Gastroesophageal sphincter (tissue), 4 donors: Measurements from ENCODE around the gene GFOD2. TPM values are rescaled to one million over a fixed set of nuclear protein-coding genes. Genes with fewer than 3 reads are reported as not detected.
"Not testable (repeated sequence)": the region's sequence is repeated elsewhere in the genome, so short reads cannot be mapped to it uniquely, and the experiment has no call there.

Source experiments
- ATAC-seq: fragments of 150-250 bp; one replicate; pipeline ENCODE4 v1.9.1; 2016; ENCODE audit warnings: mild to moderate bottlenecking, moderate library complexity
- H3K27ac ChIP-seq, 4 donors: fragments of 200-600 bp; sonication (generic) in 3 of 4; 1 replicate in 3 of 4; 2 replicates in 1 of 4; pipeline ENCODE4 v1.5.1; 2016 to 2019
- H3K27me3 ChIP-seq: fragments of 200-600 bp; sonication (generic); one replicate; pipeline ENCODE4 v1.5.1; 2019
- H3K36me3 ChIP-seq, 2 donors: fragments of 200-600 bp; sonication (generic); one replicate each; pipeline ENCODE4 v1.5.1; 2019; ENCODE audit warnings: control low read depth in 1 of 2
- H3K4me1 ChIP-seq, 3 donors: fragments of 200-600 bp; sonication (generic); 1 replicate in 2 of 3; 2 replicates in 1 of 3; pipeline ENCODE4 v1.5.1; 2016 to 2019; ENCODE audit warnings: control low read depth in 2 of 3
- H3K4me3 ChIP-seq, 2 donors: fragments of 200-600 bp; sonication (generic); one replicate each; pipeline ENCODE4 v1.5.1; 2019; ENCODE audit warnings: mild to moderate bottlenecking in 1 of 2, moderate library complexity in 1 of 2
- H3K9me3 ChIP-seq, 3 donors: fragments of 200-600 bp; sonication (generic); one replicate each; pipeline ENCODE4 v1.5.1; 2017 to 2019; ENCODE audit warnings: control low read depth in 2 of 3
- EP300 ChIP-seq: sonication (generic); formaldehyde crosslinking; IDR thresholded peaks from one replicate; pipeline ENCODE4 v1.6.1; 2017; ENCODE audit warnings: antibody characterized with exemption, mild to moderate bottlenecking
- POLR2A ChIP-seq, 2 donors: fragments of 450-650 bp; IDR thresholded peaks; one replicate each; pipeline ENCODE4 v1.6.1; 2017; ENCODE audit warnings: antibody characterized with exemption in 2 of 2, mild to moderate bottlenecking in 2 of 2, moderate library complexity in 1 of 2
- POLR2AphosphoS5 ChIP-seq: sonication (generic); formaldehyde crosslinking; IDR thresholded peaks from one replicate; pipeline ENCODE4 v1.6.1; 2017; ENCODE audit warnings: antibody characterized with exemption
- WGBS, 2 donors: methylation state at CpG; one replicate each; pipeline ENCODE4 v1.1.5; 2018; ENCODE audit warnings: low coverage in 1 of 2; 5-methylcytosine and 5-hydroxymethylcytosine counted together
- total RNA-seq, 4 donors: library from RNA; depleted of rRNA; stranded (reverse); fragments of >200 nt; gene quantifications; one replicate each; pipeline ENCODE4 v1.1.0, GENCODE V29; 2016
- TF ChIP-seq, protein P1 (sequence below), 4 experiments: fragments of 200-600 bp in 2 of 4; fragments of 450-650 bp in 2 of 4; sonication (generic) in 1 of 4; IDR thresholded peaks; one replicate each; pipeline ENCODE4 v1.5.1; 2017 to 2019; ENCODE audit warnings: antibody characterized with exemption in 4 of 4, mild to moderate bottlenecking in 2 of 4, moderate library complexity in 2 of 4

GFOD2 gene
- total RNA-seq, 4 donors from 2014 or later, result 16.3 to 24.9 (median 20.1) TPM

DNA sequence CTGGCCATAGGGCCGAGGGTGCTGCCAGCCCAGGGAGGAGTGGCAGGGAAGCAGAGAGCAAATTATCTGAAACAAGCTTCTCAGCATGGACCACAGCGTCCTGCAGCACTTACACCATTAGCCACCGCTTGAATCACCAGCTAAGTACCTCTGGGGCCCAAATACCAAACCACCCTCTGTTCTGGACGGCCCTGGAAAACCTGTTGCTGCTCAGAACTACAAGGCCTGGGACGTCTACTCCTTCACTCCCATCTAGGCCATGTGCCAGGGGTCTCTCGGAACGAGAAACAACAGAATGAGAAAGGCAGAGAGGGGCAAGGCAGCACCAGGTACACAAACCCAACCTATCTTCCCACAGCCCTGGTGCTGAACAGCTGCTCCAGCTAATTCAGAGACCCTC is 39.9 kb upstream of the GFOD2 start:
- WGBS, 2 donors, result 40 to 88% methylated on average over 1 to 2 of the region's 7 CpGs
- Histone ChIP-seq H3K27me3 (no peaks in the 10 kb centered on the region), H3K9me3 (no peaks in the 10 kb centered on the region), H3K4me3 (no peak overlapping the region), H3K27ac (no peak overlapping the region), H3K36me3 (peaks cover 0 to 39% of the 10 kb centered on the region in 2 donors), H3K4me1 (no peaks in the 10 kb centered on the region)
- TF ChIP-seq, protein P1, sequence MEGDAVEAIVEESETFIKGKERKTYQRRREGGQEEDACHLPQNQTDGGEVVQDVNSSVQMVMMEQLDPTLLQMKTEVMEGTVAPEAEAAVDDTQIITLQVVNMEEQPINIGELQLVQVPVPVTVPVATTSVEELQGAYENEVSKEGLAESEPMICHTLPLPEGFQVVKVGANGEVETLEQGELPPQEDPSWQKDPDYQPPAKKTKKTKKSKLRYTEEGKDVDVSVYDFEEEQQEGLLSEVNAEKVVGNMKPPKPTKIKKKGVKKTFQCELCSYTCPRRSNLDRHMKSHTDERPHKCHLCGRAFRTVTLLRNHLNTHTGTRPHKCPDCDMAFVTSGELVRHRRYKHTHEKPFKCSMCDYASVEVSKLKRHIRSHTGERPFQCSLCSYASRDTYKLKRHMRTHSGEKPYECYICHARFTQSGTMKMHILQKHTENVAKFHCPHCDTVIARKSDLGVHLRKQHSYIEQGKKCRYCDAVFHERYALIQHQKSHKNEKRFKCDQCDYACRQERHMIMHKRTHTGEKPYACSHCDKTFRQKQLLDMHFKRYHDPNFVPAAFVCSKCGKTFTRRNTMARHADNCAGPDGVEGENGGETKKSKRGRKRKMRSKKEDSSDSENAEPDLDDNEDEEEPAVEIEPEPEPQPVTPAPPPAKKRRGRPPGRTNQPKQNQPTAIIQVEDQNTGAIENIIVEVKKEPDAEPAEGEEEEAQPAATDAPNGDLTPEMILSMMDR (IDR thresholded peaks at IDR 0.05), result no peak
- TF ChIP-seq EP300, result no peak
- no peak for TF ChIP-seq POLR2AphosphoS5
- no peak for TF ChIP-seq POLR2A (IDR thresholded peaks at IDR 0.05)
- no peak for ATAC-seq

DNA sequence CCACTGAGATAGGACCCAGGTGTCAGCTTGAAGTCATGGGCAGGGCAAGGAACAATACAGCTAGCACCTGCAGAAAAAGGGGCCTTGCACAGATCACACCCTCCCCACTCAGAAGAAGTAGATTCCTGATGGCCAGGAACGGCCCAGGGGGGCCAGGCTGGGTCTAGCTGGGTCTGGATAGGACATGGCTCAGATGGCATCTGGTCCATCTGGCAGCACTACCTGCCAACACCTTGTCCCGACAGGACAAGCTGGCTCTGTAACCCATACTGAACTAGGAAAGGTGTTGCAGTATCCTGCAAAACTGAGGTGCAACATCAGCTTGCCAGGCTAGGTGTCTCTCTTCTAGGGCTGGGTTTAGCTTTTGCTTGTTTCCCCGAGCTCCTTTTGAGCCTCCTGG is 38.9 kb upstream of the GFOD2 start:
- Histone ChIP-seq H3K4me1 (no peaks in the 10 kb centered on the region), H3K27ac (no peak overlapping the region), H3K4me3 (no peak overlapping the region), H3K36me3 (peaks cover 0 to 38% of the 10 kb centered on the region in 2 donors), H3K27me3 (no peaks in the 10 kb centered on the region), H3K9me3 (no peaks in the 10 kb centered on the region)
- WGBS, 2 donors, result 75% methylated on average over 2 of the region's 3 CpGs; no CpG with 5 or more reads in 1 of the 2 donors
- TF ChIP-seq, protein P1 (IDR thresholded peaks at IDR 0.05), result no peak
- TF ChIP-seq POLR2A (IDR thresholded peaks at IDR 0.05) (no peak), EP300 (no peak), POLR2AphosphoS5 (no peak)
- ATAC-seq, result no peak

DNA sequence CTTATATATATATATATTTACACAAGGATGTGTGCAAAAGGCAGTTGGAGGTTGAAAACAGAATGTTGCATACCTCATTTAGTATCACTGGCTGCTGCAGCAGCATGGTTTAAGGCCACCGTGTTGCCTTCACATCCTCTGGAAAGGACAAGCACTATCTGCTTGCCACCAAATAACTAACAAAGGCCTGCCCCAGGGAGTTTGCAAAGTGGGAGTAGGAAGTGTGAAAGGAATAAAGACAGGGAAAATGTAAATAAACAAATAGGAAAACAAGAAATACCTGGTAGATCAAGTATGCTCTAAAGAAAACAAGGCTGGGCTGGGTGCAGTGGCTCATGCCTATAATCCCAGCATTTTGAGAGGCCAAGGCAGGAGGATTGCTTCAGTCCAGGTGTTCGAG is 33.5 kb upstream of the GFOD2 start:
- H3K27ac ChIP-seq, result no peak overlapping the region
- no peaks in the 10 kb centered on the region for H3K27me3 ChIP-seq
- H3K4me1 ChIP-seq, result no peaks in the 10 kb centered on the region
- no peak overlapping the region for H3K4me3 ChIP-seq
- no peak for ATAC-seq
- H3K9me3 ChIP-seq, result no peaks in the 10 kb centered on the region
- WGBS, 2 donors, result 57 to 61% methylated on average over 2 of the region's 2 CpGs
- H3K36me3 ChIP-seq, result peaks cover 0 to 30% of the 10 kb centered on the region in 2 donors
- TF ChIP-seq POLR2AphosphoS5 (no peak), POLR2A (IDR thresholded peaks at IDR 0.05) (no peak), EP300 (no peak)
- TF ChIP-seq, protein P1 (IDR thresholded peaks at IDR 0.05), result no peak

DNA sequence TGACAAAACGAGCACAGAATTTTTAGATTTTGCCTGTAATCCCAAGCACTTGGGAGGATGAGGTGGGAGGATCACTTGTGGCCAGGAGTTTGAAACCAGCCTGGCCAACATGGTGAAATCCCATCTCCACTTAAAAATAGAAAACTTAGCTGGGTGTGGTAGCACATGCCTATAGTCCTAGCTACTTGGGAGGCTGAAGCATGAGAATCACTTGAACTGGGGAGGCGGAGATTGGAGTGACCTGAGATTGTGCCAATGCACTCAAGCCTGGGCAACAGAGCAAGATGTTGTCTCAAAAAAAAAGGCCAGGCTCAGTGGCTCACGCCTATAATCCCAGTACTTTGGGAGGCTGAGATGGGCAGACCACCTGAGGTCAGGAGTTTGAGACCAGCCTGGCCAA is 32.2 kb upstream of the GFOD2 start:
- not testable (repeated sequence) for H3K4me3 ChIP-seq, H3K27me3 ChIP-seq, H3K4me1 ChIP-seq, ATAC-seq, H3K27ac ChIP-seq, H3K9me3 ChIP-seq
- 85 to 86% methylated on average over 2 of the region's 3 CpGs for WGBS, 2 donors
- H3K36me3 ChIP-seq, result peaks cover 0 to 25% of the 10 kb centered on the region in 2 donors

DNA sequence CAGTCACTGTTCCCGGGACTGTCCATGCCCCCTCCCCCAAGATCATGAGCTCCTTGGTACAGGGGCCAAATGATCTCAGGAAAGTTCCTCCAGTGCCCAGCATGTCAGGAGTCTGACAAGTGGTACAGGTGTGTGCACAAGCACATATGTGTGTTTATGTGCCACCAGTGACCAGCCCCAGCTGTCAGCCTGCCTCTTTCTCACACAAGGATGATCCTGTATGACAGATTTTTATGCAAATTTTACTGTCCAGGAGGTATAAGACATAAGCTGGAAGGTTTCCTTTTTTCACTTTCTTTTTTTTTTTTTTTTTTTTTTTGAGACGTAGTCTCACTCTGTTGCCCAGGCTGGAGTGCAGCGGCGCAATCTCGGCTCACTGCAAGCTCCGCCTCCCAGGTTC is 31.4 kb upstream of the GFOD2 start:
- no peaks in the 10 kb centered on the region for H3K9me3 ChIP-seq
- no peak overlapping the region for H3K27ac ChIP-seq
- TF ChIP-seq POLR2A (IDR thresholded peaks at IDR 0.05), result no peak
- peaks cover 0 to 25% of the 10 kb centered on the region in 2 donors for H3K36me3 ChIP-seq
- 95% methylated on average over 6 of the region's 6 CpGs; no CpG with 5 or more reads in 1 of the 2 donors for WGBS, 2 donors
- no peaks in the 10 kb centered on the region for H3K4me1 ChIP-seq
- H3K4me3 ChIP-seq, result no peak overlapping the region
- no peaks in the 10 kb centered on the region for H3K27me3 ChIP-seq
- ATAC-seq, result no peak

DNA sequence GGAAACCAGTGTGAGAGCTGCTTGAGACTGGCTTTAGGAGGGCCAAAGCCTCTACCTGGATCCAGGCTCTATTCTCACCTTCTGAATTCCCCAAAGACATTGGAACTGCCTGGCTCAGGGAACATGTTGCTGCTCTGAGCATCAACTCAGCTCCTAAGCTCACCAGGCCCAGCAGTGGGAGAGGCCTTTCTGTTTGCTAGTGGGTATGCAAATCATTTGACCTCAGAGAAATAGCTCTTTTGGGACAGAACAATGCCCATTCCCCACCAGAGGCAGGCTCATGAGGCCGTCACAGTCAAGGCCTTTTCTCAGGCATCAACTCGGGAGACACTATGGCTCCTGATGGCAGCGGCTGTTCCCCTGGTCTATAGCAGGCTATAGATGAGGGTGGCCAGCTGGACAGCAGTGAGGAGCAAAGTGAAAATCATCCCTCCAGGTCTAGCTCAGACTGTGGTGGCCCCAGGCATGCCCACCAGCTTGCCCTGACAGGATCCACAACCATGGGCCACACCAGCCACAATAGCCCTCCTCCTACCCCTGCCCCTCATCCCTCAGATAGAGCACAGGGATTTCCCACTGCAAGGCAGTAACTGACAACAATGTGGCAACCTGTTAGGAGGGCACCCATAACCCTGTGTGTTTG is 30.4 kb upstream of the GFOD2 start:
- WGBS, 2 donors, result 92% methylated on average over 2 of the region's 3 CpGs; no CpG with 5 or more reads in 1 of the 2 donors
- H3K4me3 ChIP-seq, result no peak overlapping the region
- ATAC-seq, result no peak
- peaks cover 0 to 27% of the 10 kb centered on the region in 2 donors for H3K36me3 ChIP-seq
- no peak for TF ChIP-seq POLR2AphosphoS5
- TF ChIP-seq POLR2A (IDR thresholded peaks at IDR 0.05), result no peak
- TF ChIP-seq, protein P1 (IDR thresholded peaks at IDR 0.05), result no peak
- no peak for TF ChIP-seq EP300
- H3K4me1 ChIP-seq, result no peaks in the 10 kb centered on the region
- H3K27ac ChIP-seq, result no peak overlapping the region
- no peaks in the 10 kb centered on the region for H3K9me3 ChIP-seq
- no peaks in the 10 kb centered on the region for H3K27me3 ChIP-seq
